Uterus (tissue), 2 donors: ENCODE results near the gene NRBF2.

Source experiments
- CTCF ChIP-seq, 4 experiments: fragments of 200-600 bp in 2 of 4; fragments of 450-650 bp in 2 of 4; sonication (generic) in 2 of 4; IDR thresholded peaks; one replicate each; pipeline ENCODE4 v1.5.1; 2016 to 2019; ENCODE audit warnings: antibody characterized with exemption in 4 of 4, mild to moderate bottlenecking in 2 of 4, moderate library complexity in 1 of 4
- POLR2A ChIP-seq, 2 donors: fragments of 450-650 bp; IDR thresholded peaks; one replicate each; pipeline ENCODE4 v1.6.1; 2016; ENCODE audit warnings: antibody characterized with exemption in 2 of 2, mild to moderate bottlenecking in 1 of 2, moderate library complexity in 1 of 2

GRCh38 chr10:63197344-63198092 lies 64.4 kb downstream of the NRBF2 start:
- TF ChIP-seq CTCF (IDR thresholded peaks at IDR 0.05) = no peak
- no peak for TF ChIP-seq POLR2A (IDR thresholded peaks at IDR 0.05)
